HG03103 (cell line): Measurements from ENCODE around the gene SARDH.

Experiments
- ATAC-seq: cut with Tn5 transposase; IDR thresholded peaks from one replicate; pipeline ENCODE4 v1.9.1; 2021; ENCODE audit warnings: low read depth; ENCODE audit not compliant: unreplicated experiment

The SARDH gene

DNA sequence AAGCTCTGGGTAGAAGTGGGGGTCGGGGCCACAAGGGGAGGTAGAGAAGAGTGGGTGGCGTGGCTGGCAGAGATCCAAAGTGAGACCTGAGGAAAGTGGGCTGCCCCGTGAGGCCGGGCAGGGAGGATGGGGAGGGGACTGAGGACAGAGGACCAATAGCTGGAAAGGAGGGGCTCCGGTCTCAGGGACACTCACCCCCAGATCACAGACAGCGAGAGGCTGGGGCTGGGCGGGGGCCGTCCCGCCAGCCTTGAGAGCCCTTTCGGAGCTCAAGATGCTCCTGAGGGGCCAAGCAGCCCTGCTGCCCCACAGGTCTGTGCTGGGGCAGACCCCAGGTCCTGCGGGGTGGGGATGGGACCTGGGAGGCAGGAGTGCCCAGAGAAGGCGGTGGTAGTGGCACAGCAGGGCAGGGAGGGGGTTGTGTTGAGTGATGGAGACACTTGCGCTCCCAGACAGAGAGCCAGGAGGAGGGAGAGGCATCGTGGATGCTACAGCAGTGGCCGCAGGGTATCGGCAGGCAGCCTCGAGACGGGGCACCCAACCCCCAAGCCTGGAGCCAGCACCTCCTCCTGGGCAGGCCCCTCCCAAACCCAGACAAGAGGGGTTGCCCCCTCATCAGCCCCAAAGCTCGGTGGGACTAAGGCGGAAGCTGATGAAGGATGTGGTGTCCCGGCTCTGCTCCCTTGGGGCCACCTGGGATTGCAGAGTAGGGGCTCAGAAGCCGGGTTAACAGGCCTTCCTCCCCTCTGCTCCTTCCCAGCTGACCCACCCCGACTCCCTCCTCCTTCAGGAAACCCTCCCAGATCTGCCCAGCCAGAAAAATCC, 3.4 kb downstream of the SARDH start:
- ATAC-seq = no peak

DNA sequence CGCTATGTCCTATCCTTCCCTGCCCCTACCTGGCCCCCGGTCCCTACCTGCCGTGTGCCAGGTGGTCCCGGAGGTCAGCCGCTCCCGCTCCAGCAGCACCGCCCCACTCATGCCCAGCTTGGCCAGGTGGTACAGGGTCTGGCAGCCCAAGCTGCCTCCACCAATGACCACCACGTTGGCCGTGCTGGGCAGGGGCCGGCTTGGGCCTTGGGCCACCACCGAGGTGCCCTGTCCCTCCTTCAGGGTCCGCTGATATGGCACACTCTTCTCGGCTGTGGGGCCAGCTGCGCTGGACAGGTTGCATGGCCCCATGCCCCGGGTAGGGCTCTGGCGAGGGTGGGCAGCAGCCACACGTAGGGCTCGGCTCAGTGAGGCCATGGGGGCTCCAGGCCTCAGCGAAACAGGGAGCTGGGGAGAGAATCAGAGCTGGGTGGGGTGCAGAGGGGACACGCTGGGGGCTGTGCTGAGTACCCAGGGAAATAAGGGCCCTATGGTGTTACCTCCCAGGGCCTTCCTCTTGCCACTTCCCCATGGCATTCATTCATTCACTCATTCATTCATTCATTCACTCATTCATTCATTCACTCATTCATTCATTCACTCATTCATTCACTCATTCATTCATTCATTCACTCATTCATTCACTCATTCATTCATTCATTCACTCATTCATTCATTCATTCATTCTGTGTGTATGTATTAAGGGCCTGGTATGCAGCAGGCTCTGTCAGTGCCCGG, 4.2 kb downstream of the SARDH start:
- ATAC-seq = no peak

DNA sequence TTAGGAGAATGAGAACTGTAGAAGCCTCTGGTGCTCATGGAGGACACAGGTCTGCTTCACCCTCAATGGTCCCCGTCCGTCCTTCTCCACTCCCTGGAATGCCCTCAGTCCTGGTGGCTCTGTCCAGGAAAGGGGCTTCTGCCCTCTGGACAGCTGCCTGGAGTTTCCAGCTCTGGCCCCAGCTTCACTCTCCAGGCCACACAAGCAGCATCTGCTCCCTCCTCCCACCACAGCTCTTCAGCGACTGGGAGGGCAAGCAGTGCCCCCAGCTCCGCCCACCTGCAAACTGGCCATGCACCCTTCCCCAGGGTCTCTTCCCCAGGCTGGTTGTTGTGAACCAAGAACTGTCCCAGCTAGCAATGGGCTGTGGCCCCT, 4.7 kb downstream of the SARDH start:
- no peak for ATAC-seq

DNA sequence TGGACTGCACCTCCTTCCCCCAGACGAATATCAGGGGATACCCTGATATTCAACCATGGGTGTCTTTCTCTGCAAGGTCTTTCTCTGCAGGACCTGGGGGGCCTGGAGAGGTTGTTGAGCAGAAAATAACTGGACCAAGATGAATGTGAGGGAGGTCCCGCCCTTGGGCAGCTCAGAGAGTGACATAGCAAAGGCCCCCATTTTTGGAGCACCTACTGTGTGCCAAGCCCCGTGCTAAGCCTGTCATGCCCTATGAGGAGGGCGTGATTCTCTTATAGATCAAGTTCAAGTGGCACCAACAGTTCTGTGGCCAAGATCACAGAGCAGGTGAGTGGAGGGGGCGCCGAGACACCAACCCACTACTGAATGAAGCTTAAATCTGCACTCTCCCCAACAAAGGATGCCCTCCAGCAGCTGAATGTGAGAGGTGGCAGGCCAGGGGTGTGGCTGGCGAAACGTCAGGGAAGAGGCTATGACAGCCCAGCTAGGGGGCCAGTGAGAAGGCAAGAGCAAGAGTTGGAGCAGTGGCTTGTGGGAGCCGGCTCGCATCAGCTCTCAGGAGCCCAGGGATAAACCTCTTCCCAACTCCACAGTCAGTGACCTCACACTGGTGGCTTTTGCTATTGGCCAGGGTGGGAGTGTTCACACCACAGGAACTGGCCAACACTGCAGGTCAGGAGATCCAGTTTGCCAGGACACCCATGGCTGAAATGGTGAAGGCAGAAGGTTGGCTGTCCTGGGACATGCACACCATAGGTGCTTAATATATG, 5.3 kb downstream of the SARDH start:
- ATAC-seq = no peak

DNA sequence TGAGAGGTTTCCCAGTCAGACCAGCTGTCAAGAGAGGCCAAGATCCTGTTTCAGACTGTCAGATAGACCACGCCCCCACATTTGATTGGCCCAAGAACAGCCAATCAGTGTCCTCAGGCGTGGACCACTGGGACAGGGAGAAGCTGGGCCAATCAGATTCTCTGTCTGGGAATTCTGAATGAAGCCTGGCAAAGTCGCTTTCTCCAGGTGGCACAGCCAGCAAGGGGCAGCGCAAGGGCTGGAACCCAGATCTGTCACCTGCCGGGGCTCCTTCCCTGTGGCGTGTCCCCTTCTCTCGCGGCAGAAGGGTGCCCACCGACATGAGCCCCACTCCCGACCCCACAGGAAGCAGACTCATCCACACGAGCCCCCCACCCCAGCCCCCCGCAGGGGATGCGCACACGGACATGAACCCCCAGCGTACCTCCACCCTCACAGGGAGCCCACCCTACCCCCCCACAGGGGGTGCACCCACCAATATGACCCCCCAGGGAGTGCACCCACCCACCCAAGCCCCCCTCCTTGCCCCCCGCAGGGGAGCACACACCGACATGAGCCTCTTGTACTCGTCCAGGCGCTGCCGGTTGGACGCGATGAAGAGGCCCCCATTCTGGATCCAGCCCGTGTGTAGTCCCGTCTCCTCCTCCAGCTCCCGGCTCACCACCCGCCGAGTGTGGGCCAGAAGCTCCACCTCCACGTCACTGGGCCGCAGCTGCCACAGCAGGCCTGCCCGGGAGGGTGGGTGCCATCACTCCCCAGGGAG, 6.1 kb downstream of the SARDH start:
- no peak for ATAC-seq

DNA sequence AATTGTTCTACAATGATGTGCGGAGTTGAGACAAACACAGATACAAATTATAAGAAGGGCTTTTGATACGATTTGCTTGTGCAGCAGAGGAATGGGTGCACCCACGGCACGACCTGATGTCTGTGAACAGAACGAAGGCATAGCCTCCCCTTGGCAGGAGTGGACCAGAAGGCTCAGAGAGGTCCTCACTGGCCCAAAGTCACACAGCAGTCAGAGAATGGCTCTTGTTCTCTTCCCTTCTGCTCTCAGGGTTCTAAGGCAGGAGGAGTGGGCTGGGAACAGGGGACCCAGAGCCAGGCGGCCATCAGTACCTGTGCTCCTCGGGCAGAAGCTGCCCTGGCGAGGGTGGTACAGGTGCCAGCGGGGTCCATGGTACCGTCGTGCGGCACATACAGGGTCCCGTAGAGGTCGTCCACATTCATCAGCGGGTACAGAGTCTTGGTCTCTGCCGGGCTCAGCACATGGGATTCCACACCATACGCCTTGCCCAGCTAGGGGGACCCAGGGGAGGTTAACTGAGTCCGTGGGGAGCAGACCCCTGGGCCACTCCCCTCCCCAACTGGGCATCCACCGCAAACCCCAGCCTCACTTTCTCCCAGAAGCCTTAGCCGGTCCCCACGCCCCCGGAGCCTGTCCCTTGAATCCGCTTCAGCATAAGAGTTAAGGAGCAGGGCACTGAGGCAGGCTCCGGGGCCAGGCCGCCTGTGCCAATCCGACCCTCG, 7.0 kb downstream of the SARDH start:
- no peak for ATAC-seq

DNA sequence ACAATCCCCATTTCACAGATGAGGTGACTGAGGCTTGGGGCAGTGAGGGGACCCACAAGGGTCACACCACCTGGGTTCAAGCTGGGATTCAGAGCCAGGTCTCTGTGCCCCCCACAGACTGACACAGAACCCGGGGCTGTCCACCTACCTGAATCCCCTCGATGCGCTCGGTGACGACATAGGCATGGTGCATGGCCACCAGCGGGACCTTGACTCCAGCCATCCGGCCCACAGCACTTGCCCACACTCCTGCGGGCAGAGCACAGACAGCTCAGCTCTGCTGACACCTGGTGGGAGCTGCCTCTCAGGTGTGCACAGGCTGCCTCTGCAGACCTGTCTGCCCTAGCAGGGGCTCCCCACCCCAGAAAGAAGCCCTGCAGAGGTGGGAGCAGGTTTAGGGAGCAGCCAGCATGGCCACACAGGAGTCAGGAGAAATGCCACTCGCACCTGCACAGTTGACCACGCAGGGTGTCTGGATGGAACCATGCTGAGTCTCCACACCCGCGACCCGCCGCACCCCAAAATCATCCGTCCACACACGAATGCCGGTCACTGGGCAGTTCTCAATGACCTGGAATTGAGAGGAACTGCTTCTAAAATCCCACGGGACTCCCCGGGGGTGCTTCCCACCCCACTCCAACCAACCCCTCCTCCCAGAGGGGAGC, 8.4 kb downstream of the SARDH start:
- no peak for ATAC-seq

DNA sequence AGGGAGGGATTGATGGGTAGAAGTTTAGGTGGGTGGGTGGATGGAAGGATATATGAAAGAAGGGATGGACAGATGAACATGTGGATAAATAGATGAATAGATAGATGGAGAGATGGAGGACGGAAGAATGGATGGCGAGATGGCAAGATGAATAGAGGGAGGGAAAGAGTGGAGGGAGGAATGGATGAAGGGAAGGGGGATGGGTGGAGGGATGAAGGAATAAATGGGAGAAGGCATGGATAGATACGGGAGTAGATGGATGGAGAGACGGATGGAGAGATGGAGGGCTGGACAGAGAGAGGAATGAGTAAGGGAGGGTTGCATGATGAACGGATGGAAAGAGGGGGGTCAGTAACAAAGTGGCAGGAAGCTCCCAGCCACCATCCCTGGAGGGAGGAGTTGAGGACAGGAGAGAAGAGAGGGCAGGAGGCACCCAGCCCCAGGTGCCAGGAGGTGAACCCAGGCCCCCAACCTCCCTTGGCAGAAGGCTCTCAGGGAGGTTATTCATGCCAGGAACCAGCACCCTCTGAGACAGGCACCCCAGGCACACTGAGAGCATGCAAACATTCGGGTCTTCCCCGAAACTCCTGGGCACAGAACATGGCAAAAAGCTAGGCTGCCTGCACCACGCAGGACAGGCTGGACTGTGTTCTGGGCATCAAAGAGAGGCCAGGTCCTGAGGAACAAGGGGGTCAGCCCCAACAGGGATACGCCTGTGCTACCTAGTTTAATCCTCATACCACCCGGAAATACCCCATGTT, 9.1 kb downstream of the SARDH start:
- ATAC-seq = no peak

DNA sequence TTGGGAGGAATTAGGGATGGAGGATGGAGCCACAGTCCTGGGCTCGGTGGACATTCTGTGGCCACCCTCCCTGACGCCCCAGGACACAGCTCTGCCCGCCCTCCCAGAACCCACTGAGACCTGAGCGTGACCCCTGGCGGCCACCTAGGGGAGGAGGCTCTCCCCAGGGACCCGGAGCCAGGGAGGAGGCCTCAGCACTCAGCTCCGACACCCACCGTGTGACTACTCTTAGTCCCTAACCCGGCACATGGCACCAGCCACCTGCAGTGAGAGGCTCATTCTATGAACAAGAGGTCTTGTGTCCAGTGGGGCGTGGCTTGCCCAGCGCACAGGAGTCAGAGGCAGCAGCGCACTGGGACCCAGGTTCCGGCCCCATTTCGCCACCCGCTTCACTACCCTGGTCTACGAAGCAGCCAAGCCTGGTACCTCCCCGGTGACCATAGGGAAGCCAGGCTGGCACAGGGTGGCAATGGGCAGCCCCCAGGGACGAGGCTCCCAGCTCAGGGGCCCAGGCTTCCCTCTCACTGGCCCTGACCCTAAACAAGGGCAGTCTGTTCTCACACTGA, 10.2 kb downstream of the SARDH start:
- no peak for ATAC-seq

DNA sequence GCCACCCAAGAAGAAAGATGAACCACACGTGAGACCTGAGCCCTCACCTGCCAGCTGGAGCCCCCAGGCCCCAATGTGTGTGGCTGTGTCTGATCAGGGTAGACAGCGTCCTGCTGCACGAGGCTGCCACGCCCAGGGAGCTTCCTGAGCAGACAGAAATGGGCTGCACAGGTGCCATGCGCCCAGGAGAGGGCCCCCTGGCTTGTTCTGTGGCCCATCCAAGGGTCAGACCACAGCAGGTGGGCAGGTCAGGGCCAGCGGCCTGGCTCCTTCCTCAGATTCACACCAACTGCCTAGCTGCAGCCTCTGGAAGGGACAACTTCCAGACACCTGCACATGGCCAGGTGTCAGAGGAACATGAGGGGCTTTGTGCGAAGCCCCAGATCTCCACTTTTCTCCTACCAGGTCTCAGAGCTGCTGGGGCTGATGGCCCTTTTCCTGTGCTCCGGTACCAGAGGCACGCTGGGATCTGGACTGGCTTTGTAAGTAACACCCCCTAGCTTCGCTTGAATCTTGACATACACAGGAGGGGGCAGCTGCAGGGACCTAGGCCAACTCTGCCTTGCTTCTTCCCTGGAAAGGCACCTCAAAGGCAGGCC, 10.8 kb downstream of the SARDH start:
- ATAC-seq = no peak

DNA sequence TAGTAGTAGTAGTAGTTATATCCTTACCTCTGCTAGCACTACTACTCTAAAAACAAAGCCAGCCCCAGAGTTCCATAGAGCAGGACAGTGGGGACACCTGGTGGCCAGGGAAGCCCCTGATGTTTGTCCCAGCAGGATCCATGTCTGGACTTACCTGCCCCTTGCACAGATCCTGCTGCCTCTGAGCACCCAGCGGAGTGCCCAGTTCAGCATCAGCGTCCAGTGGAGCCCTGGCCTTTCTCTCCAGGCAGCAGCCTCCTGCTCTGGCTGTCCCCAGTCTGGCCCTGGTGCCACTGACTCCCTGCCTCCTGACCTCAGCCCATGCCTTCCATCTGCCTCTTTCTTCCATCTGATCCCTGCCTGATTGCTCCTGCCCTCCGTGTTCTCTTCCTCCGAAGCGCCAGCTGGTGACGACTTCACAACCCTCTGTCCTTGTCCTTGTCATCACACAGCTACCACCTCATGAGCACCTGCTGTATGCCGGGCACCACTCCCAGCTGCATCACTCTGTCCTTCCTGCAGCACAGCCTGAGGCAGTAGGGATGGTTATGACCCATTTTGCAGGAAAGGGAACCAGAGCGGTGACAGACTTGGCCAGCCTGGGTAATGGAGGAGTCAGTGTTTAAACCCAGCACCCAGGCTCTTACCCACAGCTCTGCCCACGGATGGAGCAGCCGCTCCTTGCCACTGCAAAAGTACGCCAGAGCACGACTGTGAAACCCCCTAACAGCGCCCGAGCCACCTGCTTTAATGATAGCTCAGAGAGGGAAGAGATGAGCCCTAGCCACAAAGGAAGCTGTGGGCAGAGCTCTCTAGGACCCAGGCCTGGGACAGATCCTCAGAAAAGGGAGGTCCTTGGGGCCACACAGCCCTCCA, 11.5 kb downstream of the SARDH start:
- ATAC-seq = no peak

DNA sequence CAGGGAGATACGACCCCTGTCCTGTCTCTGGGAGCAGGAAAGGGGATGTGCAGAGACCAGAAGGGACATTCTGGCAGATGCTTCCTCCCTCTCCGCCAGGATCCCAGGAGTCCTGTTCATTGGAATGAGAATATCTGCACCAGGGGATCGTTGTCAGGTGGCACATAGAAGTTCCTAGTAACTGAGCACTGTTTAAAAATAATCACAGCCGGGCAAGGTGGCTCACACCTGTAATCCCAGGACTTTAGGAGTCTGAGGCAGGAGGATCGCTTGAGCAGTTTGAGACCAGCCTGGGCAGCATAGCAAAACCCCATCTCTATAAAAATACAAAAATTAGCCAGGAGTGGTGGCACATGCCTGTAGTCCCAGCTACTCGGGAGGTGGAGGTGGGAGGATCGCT, 12.3 kb downstream of the SARDH start:
- ATAC-seq = no peak

DNA sequence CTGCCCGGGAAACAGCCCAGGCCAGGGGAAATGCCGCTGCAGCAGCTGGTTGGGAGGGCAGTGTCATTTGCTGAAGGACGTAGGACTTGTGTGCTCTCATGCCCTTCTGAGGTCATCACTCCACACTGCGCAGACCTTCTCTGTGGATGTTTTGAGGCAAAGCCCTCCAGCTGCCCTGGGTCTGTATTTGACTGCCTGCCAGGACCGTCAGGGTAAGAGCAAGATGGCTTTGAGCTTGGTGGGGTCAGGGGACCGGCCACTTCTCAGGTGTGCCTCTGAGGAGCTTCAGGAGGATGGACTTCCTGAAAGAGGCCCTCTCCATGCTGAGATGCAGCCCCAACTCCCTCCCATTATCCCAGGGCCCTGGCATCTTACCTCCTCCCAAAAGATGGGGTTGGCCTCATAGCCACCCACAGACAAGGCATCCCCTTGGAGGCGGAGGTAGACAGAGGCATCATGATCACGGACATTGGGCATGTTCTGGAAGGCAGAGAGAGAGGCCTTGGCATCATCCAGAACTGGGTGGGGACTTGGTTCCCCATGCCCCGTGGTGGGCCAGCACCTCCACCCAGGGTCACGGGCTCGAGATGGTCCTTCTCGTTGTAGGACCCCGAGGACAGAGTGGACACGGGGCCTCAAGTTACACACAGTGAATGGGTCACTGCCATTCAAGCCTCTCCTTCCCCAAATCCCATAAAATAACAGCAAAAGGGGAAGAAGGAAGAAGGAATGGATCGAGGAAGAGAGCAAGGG, 19.4 kb downstream of the SARDH start:
- ATAC-seq = no peak

DNA sequence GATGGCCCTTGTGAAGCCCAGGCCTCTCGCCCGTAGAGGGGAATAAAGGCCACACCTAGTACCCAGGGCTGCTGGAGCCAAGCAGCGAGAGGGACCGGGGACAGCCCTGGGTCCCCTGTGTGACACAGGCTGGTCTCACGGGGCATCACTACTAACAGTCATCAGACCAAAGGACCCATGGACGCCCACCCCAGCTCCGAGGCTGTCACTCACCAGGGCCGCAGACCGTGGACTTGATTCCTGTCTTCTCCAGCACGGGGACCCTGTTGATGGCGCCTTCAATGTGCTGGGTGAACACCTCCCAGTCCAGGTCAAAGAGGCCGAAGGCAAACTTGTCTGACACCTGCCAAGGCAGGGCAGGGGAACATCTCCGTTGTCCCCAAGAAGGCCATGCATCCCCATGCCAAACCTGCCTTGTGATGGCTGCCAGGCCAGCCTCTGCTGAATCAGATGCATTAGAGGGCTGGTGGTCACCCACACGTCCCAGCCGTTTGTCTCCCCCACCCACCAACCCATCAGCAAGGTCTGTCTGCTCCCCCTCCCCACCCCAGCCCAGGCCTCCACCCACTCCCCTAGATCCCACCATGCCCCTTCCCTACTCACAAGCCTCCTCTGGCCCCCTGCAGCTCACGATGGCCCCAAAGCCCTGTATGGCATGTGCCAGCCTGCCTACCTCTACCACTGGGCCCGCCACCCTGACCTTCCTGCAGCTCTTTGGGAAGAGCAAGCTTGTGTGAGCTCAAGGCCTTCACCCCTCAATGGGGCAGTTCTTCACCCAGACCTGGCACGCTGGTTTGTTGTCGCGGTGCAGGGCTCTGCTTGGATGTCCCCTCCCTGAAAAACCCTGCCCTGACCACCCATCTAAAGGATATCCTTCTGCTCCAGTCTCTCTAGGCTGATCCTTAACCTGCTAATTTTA, 20.8 kb downstream of the SARDH start:
- ATAC-seq = no peak

DNA sequence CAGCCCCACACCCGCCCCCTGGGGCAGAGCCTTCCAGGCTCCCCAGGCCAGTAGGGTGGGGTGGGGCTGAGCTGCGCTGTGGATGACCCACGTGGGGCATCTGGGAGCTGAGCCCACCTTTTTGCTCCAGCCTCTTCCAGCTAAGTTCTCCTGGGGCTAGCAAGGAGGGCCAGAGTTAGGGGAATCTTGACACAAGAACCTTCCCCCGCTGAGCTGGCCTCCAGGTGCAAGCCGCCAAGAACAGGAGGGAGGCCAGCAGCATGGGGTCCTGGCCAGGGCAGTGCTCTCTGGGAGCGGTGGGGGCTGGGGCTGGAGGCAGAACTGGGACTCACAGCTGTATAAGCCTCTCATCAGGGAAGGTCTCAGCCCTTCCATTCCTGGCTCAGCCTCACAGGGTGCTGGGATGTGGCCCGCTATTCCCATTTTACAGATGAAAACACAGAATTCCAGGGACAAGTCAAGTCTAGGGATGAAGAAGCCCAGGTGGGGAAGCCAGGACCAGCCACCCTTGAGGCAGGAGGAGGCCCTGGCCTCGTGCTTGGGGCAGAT, 21.5 kb downstream of the SARDH start:
- ATAC-seq = no peak
